IMR-90 (cell line): ENCODE results near the gene FKRP. TPM values are rescaled to one million over a fixed set of nuclear protein-coding genes. Genes with fewer than 3 reads are reported as not detected.
A peak's percentile ranks its signal among the peaks of the same experiment; 100 is the strongest.

Source experiments
- ATAC-seq: fragments of 200-7000 bp; cut with Tn5 transposase; 2 replicates; pipeline ENCODE4 v1.9.1; 2020; ENCODE audit warnings: low read depth, mild to moderate bottlenecking, moderate library complexity
- BruUV-seq: library from RNA; stranded (reverse); fragments of 400-500 nt; replicated peaks from 2 replicates; lab custom pipeline; 2021; lab: Mats Ljungman, UMichigan
- CTCF ChIA-PET: fragments of 300-600 bp; formaldehyde crosslinking; extraction: SDS; loops from one replicate; lab custom pipeline; 2021; ENCODE audit warnings: antibody characterized with exemption; lab: Yijun Ruan, JAX
- POLR2A ChIA-PET: fragments of 300-600 bp; sonication (Branson Sonifier 250); formaldehyde crosslinking; loops from one replicate; lab custom pipeline; 2022; ENCODE audit warnings: antibody characterized with exemption; ENCODE audit not compliant: unreplicated experiment; lab: Charles Lee
- DNase-seq: peaks from one replicate; pipeline ENCODE4 v3.0.0; 2013
- H2AFZ ChIP-seq: replicated peaks from 2 replicates; pipeline ENCODE3; 2013; ENCODE audit warnings: low read length, mild to moderate bottlenecking; ENCODE audit not compliant: poor library complexity
- H2AK5ac ChIP-seq: 2 replicates; pipeline ENCODE4 v1.6.1; 2013; ENCODE audit warnings: low read depth, low read length, inconsistent platforms
- H2AK9ac ChIP-seq: replicated peaks from 2 replicates; pipeline ENCODE3; 2013; ENCODE audit warnings: mild to moderate bottlenecking, low read depth, low read length, moderate library complexity; ENCODE audit not compliant: poor library complexity
- H2BK120ac ChIP-seq: 2 replicates; pipeline ENCODE4 v1.6.1; 2013; ENCODE audit warnings: low read depth, low read length, inconsistent platforms
- H2BK15ac ChIP-seq: 3 replicates; pipeline ENCODE4 v1.6.1; 2013; ENCODE audit warnings: low read depth, low read length, inconsistent platforms
- H2BK20ac ChIP-seq: 2 replicates; pipeline ENCODE4 v1.6.1; 2013; ENCODE audit warnings: low read depth, mild to moderate bottlenecking, inconsistent platforms, low read length, moderate library complexity
- H2BK5ac ChIP-seq: 2 replicates; pipeline ENCODE4 v1.6.1; 2013; ENCODE audit warnings: mild to moderate bottlenecking, low read depth, low read length, inconsistent platforms; ENCODE audit not compliant: poor library complexity, severe bottlenecking
- H3K14ac ChIP-seq: replicated peaks from 2 replicates; pipeline ENCODE4 v1.6.1; 2013; ENCODE audit warnings: low read depth, low read length, inconsistent platforms
- H3K18ac ChIP-seq: 2 replicates; pipeline ENCODE4 v1.6.1; 2013; ENCODE audit warnings: low read depth, low read length, control low read depth
- H3K23ac ChIP-seq: 2 replicates; pipeline ENCODE4 v1.6.1; 2013; ENCODE audit warnings: low read depth, low read length, inconsistent platforms
- H3K27ac ChIP-seq: 2 replicates; pipeline ENCODE4 v1.5.1; 2013; ENCODE audit warnings: mild to moderate bottlenecking, control low read depth, low read length; ENCODE audit not compliant: insufficient read depth
- H3K27me3 ChIP-seq: 2 replicates; pipeline ENCODE4 v1.6.1; 2013; ENCODE audit warnings: low read length; ENCODE audit not compliant: control insufficient read depth, insufficient read depth
- H3K36me3 ChIP-seq: 2 replicates; pipeline ENCODE4 v1.6.1; 2013; ENCODE audit warnings: low read length, mixed read lengths; ENCODE audit not compliant: control insufficient read depth, insufficient read depth
- H3K4ac ChIP-seq: 2 replicates; pipeline ENCODE4 v1.6.1; 2013; ENCODE audit warnings: low read depth, low read length, inconsistent platforms
- H3K4me1 ChIP-seq: 2 replicates; pipeline ENCODE4 v1.6.1; 2013; ENCODE audit warnings: low read length, mixed read lengths; ENCODE audit not compliant: control insufficient read depth, insufficient read depth
- H3K4me2 ChIP-seq: 2 replicates; pipeline ENCODE4 v1.6.1; 2013; ENCODE audit warnings: low read depth, mild to moderate bottlenecking, control low read depth, low read length, moderate library complexity
- H3K4me3 ChIP-seq: 2 replicates; pipeline ENCODE4 v1.5.1; 2013; ENCODE audit warnings: low read depth, mild to moderate bottlenecking, control low read depth, low read length, moderate library complexity; ENCODE audit not compliant: insufficient read depth
- H3K56ac ChIP-seq: 2 replicates; pipeline ENCODE4 v1.6.1; 2013; ENCODE audit warnings: low read length, inconsistent platforms; ENCODE audit not compliant: insufficient read depth; ENCODE audit errors: extremely low read depth
- H3K79me1 ChIP-seq, 2 experiments: 2 replicates each; pipeline ENCODE4 v1.6.1; 2013; ENCODE audit warnings: low read length in 2 of 2, inconsistent platforms in 1 of 2, low read depth in 1 of 2
- H3K9ac ChIP-seq: 2 replicates; pipeline ENCODE4 v1.6.1; 2013; ENCODE audit warnings: low read depth, low read length, control low read depth
- H3K9me1 ChIP-seq: 2 replicates; pipeline ENCODE4 v1.6.1; 2013; ENCODE audit warnings: low read length, inconsistent platforms; ENCODE audit not compliant: insufficient read depth
- H3K9me3 ChIP-seq: 2 replicates; pipeline ENCODE4 v1.6.1; 2013; ENCODE audit warnings: low read length; ENCODE audit not compliant: control insufficient read depth, insufficient read depth
- H4K20me1 ChIP-seq: 2 replicates; pipeline ENCODE4 v1.6.1; 2013; ENCODE audit warnings: low read length, inconsistent platforms; ENCODE audit not compliant: insufficient read depth
- H4K5ac ChIP-seq: 2 replicates; pipeline ENCODE4 v1.6.1; 2013; ENCODE audit warnings: mild to moderate bottlenecking, low read depth, low read length, control low read depth
- H4K8ac ChIP-seq, 2 experiments: 2 replicates each; pipeline ENCODE4 v1.6.1; 2013; ENCODE audit warnings: low read depth in 2 of 2, low read length in 2 of 2, control low read depth in 1 of 2, inconsistent platforms in 1 of 2
- H4K91ac ChIP-seq: 2 replicates; pipeline ENCODE4 v1.6.1; 2013; ENCODE audit warnings: low read depth, low read length, inconsistent platforms; ENCODE audit not compliant: insufficient read depth
- MXI1 ChIP-seq: IDR thresholded peaks from 2 replicates; pipeline ENCODE4 v1.6.1; 2012; ENCODE audit warnings: low read depth, mild to moderate bottlenecking, low read length, moderate library complexity, borderline replicate concordance
- WGBS, 2 experiments: methylation state at CpG; one replicate each; pipeline versions ENCODE4 v1.1.5 to v1.1.7; 2013; ENCODE audit warnings: missing lambda C conversion rate in 2 of 2; ENCODE audit not compliant: insufficient read length in 1 of 2; ENCODE audit errors: extremely low coverage in 2 of 2; 5-methylcytosine and 5-hydroxymethylcytosine counted together
- dilution Hi-C: fragments of 300-500 bp; cut with HindIII; formaldehyde crosslinking; loops from one replicate; pipeline ENCODE4 v1.14.3; 2018; ENCODE audit warnings: low sequenced_read_pairs; ENCODE audit not compliant: unreplicated experiment
- in situ Hi-C: fragments of 300-500 bp; cut with MboI; formaldehyde crosslinking; loops from 3 replicates; pipeline ENCODE4 v1.14.3; 2019; ENCODE audit warnings: low sequenced_read_pairs, inconsistent platforms, mixed read lengths
- intact Hi-C: fragments of 100-400 bp; cut with micrococcal nuclease; formaldehyde crosslinking; loops from 2 replicates; pipeline ENCODE4 v1.10.0; 2022
- polyA plus RNA-seq, 3 experiments: library from polyadenylated mRNA; depleted of rRNA; stranded (reverse); fragments of >200 nt; gene quantifications; 2 replicates each; pipeline ENCODE4 v1.2.3, GENCODE V29; 2012; ENCODE audit warnings: low replicate concordance in 1 of 3
- total RNA-seq: library from RNA; depleted of rRNA; stranded (reverse); fragments of >200 nt; gene quantifications from 2 replicates; pipeline ENCODE4 v1.2.3, GENCODE V29; 2012

FKRP gene
- total and polyA plus RNA-seq, 2 of the 4 experiments (the other 2 are of a cell fraction), result 6.1 to 25.3 TPM

GRCh38 chr19:46737298-46737654 lies 8.6 kb upstream of the FKRP start:
- Histone ChIP-seq H3K18ac (no peak overlapping the region), H4K91ac (no peak overlapping the region), H2BK15ac (no peak overlapping the region), H3K4me3 (no peak overlapping the region), H2BK20ac (no peak overlapping the region), H3K9me1 (peaks cover 25% of the 10 kb centered on the region), H2AK5ac (no peak overlapping the region), H3K36me3 (peaks cover 51% of the 10 kb centered on the region), H3K56ac (no peak overlapping the region), H3K4ac (no peak overlapping the region), H2BK5ac (no peak overlapping the region), H4K8ac (no peak overlapping the region), H2AK9ac (no peak overlapping the region), H2BK120ac (no peak overlapping the region), H3K79me1 (peaks cover 38 to 83% of the 10 kb centered on the region in 2 experiments), H4K5ac (no peak overlapping the region), H3K14ac (no peak overlapping the region), H3K23ac (no peak overlapping the region), H3K4me2 (no peak overlapping the region), H2AFZ (no peak overlapping the region), H3K27me3 (no peaks in the 10 kb centered on the region), H3K27ac (peak overlapping the region; percentile 38; the same call in 1 of the 2 replicates), H4K20me1 (peaks cover 85% of the 10 kb centered on the region), H3K4me1 (peaks cover 29% of the 10 kb centered on the region), H3K9me3 (no peaks in the 10 kb centered on the region), H3K9ac (no peak overlapping the region)
- TF ChIP-seq MXI1, result no peak
- ChIA-PET POLR2A (no interaction called here), CTCF (no interaction called here)
- dilution Hi-C loops (no loop called here), intact Hi-C loops (no loop called here), in situ Hi-C loops (no loop called here)
- ATAC-seq (no peak), DNase-seq (no peak)
- WGBS, 2 experiments, result 82% methylated on average over 5 of the region's 7 CpGs; no CpG with 5 or more reads in 1 of the 2 experiments
- BruUV-seq, result no TSS peak
